ENCODE data around the gene KAT6B. TPM values are rescaled to one million over a fixed set of nuclear protein-coding genes. Genes with fewer than 3 reads are reported as not detected.

Gene KAT6B
- total RNA-seq, 1 experiment from 2014 or later, result 21.8 TPM

- no peaks in the 10 kb centered on the region for H3K27me3 ChIP-seq (replicated peaks; ENCODE audit: insufficient read depth, low read depth, low read length, poor library complexity)
- intact Hi-C loops (cut with micrococcal nuclease; ENCODE audit: unreplicated experiment), result no loop called here
- no TSS peak for BruUV-seq (replicated peaks)
- H3K27ac ChIP-seq (ENCODE audit: low read depth, low read length, poor library complexity, severe bottlenecking), result no peak overlapping the region
- no peak overlapping the region for H3K4me3 ChIP-seq (ENCODE audit: low read depth, low read length, poor library complexity, severe bottlenecking)
- H3K9me3 ChIP-seq (ENCODE audit: low read depth, low read length, poor library complexity, severe bottlenecking), result no peaks in the 10 kb centered on the region
- ChIA-PET CTCF (no interaction called here), POLR2A (ENCODE audit: low non-redundant PET) (no interaction called here)
- no peak for DNase-seq (ENCODE audit: low spot score)
- H3K4me1 ChIP-seq (ENCODE audit: insufficient read depth, low read length, poor library complexity, severe bottlenecking), result peaks cover 21% of the 10 kb centered on the region
- peaks cover 7% of the 10 kb centered on the region for H3K36me3 ChIP-seq (ENCODE audit: insufficient read depth, low read length, poor library complexity, severe bottlenecking)
- TF ChIP-seq EZH2 (IDR thresholded peaks at IDR 0.05; ENCODE audit: borderline replicate concordance, low read depth, low read length, poor library complexity, severe bottlenecking) (no peak), CTCF (conservative IDR thresholded peaks at IDR 0.05; ENCODE audit: low read depth, low read length) (no peak)
Measured at GRCh38 chr10:74846958-74847357, 20.6 kb downstream of the KAT6B start.

GRCh38 chr10:74851831-74852230, 25.4 kb downstream of the KAT6B start:
- Histone ChIP-seq H3K9me3 (ENCODE audit: low read depth, low read length, poor library complexity, severe bottlenecking) (no peaks in the 10 kb centered on the region), H3K4me1 (ENCODE audit: insufficient read depth, low read length, poor library complexity, severe bottlenecking) (peaks cover 48% of the 10 kb centered on the region), H3K36me3 (ENCODE audit: insufficient read depth, low read length, poor library complexity, severe bottlenecking) (no peaks in the 10 kb centered on the region), H3K27ac (ENCODE audit: low read depth, low read length, poor library complexity, severe bottlenecking) (no peak overlapping the region), H3K27me3 (replicated peaks; ENCODE audit: insufficient read depth, low read depth, low read length, poor library complexity) (no peaks in the 10 kb centered on the region), H3K4me3 (ENCODE audit: low read depth, low read length, poor library complexity, severe bottlenecking) (no peak overlapping the region)
- POLR2A ChIA-PET (ENCODE audit: low non-redundant PET), result no interaction called here
- no TSS peak for BruUV-seq (replicated peaks)
- intact Hi-C loops (cut with micrococcal nuclease; ENCODE audit: unreplicated experiment), result no loop called here
- CTCF ChIA-PET, result no interaction called here
- TF ChIP-seq EZH2 (IDR thresholded peaks at IDR 0.05; ENCODE audit: borderline replicate concordance, low read depth, low read length, poor library complexity, severe bottlenecking) (no peak), CTCF (conservative IDR thresholded peaks at IDR 0.05; ENCODE audit: low read depth, low read length) (no peak)
- no peak for DNase-seq (ENCODE audit: low spot score)

- TF ChIP-seq EZH2 (IDR thresholded peaks at IDR 0.05; ENCODE audit: borderline replicate concordance, low read depth, low read length, poor library complexity, severe bottlenecking) (no peak), CTCF (conservative IDR thresholded peaks at IDR 0.05; ENCODE audit: low read depth, low read length) (no peak)
- Histone ChIP-seq H3K9me3 (ENCODE audit: low read depth, low read length, poor library complexity, severe bottlenecking) (no peaks in the 10 kb centered on the region), H3K4me1 (ENCODE audit: insufficient read depth, low read length, poor library complexity, severe bottlenecking) (peaks cover 48% of the 10 kb centered on the region), H3K4me3 (ENCODE audit: low read depth, low read length, poor library complexity, severe bottlenecking) (no peak overlapping the region), H3K27ac (ENCODE audit: low read depth, low read length, poor library complexity, severe bottlenecking) (no peak overlapping the region), H3K36me3 (ENCODE audit: insufficient read depth, low read length, poor library complexity, severe bottlenecking) (no peaks in the 10 kb centered on the region), H3K27me3 (replicated peaks; ENCODE audit: insufficient read depth, low read depth, low read length, poor library complexity) (no peaks in the 10 kb centered on the region)
- intact Hi-C loops (cut with micrococcal nuclease; ENCODE audit: unreplicated experiment), result no loop called here
- ChIA-PET POLR2A (ENCODE audit: low non-redundant PET) (no interaction called here), CTCF (no interaction called here)
- no TSS peak for BruUV-seq (replicated peaks)
- DNase-seq (ENCODE audit: low spot score), result no peak
Measured at GRCh38 chr10:74852381-74852780, 26.0 kb downstream of the KAT6B start.

All from A673 (cell line).